ENCODE data around the gene ZXDC. TPM values are rescaled to one million over a fixed set of nuclear protein-coding genes. Genes with fewer than 3 reads are reported as not detected.

The ZXDC gene
- total and polyA plus RNA-seq, 9 donors: 14.4 to 47.3 (median 32.7) TPM

- no peak overlapping the region for H3K27ac ChIP-seq
- H3K4me3 ChIP-seq: no peak overlapping the region
- no peaks in the 10 kb centered on the region for H3K4me1 ChIP-seq (ENCODE audit: insufficient read depth)
- no peak for DNase-seq
- H3K27me3 ChIP-seq: no peaks in the 10 kb centered on the region
- intact Hi-C loops (cut with DNase I): no loop called here
- TF ChIP-seq EP300 (IDR thresholded peaks at IDR 0.05): no peak
- no peak for TF ChIP-seq CTCF (IDR thresholded peaks at IDR 0.05)
- no peak for TF ChIP-seq POLR2A (IDR thresholded peaks at IDR 0.05)
- no peaks in the 10 kb centered on the region for H3K36me3 ChIP-seq
- no peaks in the 10 kb centered on the region for H3K9me3 ChIP-seq
- 66 to 79% (median 77%) methylated on average over 4 of the region's 4 CpGs for WGBS, 3 donors
These were observed 53.1 kb downstream of the ZXDC start for GRCh38 chr3:126422571-126423091.

- Histone ChIP-seq H3K4me1 (ENCODE audit: insufficient read depth) (no peaks in the 10 kb centered on the region), H3K4me3 (no peak overlapping the region), H3K9me3 (no peaks in the 10 kb centered on the region), H3K27me3 (no peaks in the 10 kb centered on the region), H3K36me3 (no peaks in the 10 kb centered on the region), H3K27ac (no peak overlapping the region)
- 80 to 94% (median 89%) methylated on average over 8 of the region's 8 CpGs for WGBS, 3 donors
- DNase-seq: no peak
- TF ChIP-seq CTCF (IDR thresholded peaks at IDR 0.05): no peak
- TF ChIP-seq EP300 (IDR thresholded peaks at IDR 0.05): no peak
- TF ChIP-seq POLR2A (IDR thresholded peaks at IDR 0.05): no peak
- intact Hi-C loops (cut with DNase I): no loop called here
These were observed 53.6 kb downstream of the ZXDC start for GRCh38 chr3:126422121-126422520.

GRCh38 chr3:126421573-126422119 lies 54.0 kb downstream of the ZXDC start:
- Histone ChIP-seq H3K27me3 (no peaks in the 10 kb centered on the region), H3K36me3 (no peaks in the 10 kb centered on the region), H3K9me3 (no peaks in the 10 kb centered on the region), H3K4me1 (ENCODE audit: insufficient read depth) (no peaks in the 10 kb centered on the region), H3K27ac (no peak overlapping the region), H3K4me3 (no peak overlapping the region)
- DNase-seq: no peak
- intact Hi-C loops (cut with DNase I): no loop called here
- 70 to 83% (median 75%) methylated on average over 10 of the region's 10 CpGs for WGBS, 3 donors
- TF ChIP-seq CTCF (IDR thresholded peaks at IDR 0.05) (no peak), EP300 (IDR thresholded peaks at IDR 0.05) (no peak), POLR2A (IDR thresholded peaks at IDR 0.05) (no peak)

- WGBS, 3 donors: 67 to 68% (median 68%) methylated on average over 22 of the region's 22 CpGs
- no peak for TF ChIP-seq EP300 (IDR thresholded peaks at IDR 0.05)
- TF ChIP-seq POLR2A (IDR thresholded peaks at IDR 0.05): no peak
- no peak for TF ChIP-seq CTCF (IDR thresholded peaks at IDR 0.05)
- no peak overlapping the region for H3K4me3 ChIP-seq
- H3K27ac ChIP-seq: no peak overlapping the region
- H3K36me3 ChIP-seq: no peaks in the 10 kb centered on the region
- DNase-seq: peak in 1 of 5 donors; percentile 5
- H3K27me3 ChIP-seq: no peaks in the 10 kb centered on the region
- intact Hi-C loops (cut with DNase I): no loop called here
- no peaks in the 10 kb centered on the region for H3K9me3 ChIP-seq
- no peaks in the 10 kb centered on the region for H3K4me1 ChIP-seq (ENCODE audit: insufficient read depth)
These were observed 55.6 kb downstream of the ZXDC start for GRCh38 chr3:126419886-126420786.

Data from ovary (tissue), 9 donors.